PC-9 (cell line): ENCODE results near the gene PLXDC2. TPM values are rescaled to one million over a fixed set of nuclear protein-coding genes. Genes with fewer than 3 reads are reported as not detected.

Experiments
- BruUV-seq: library from RNA; stranded (reverse); fragments of 400-500 nt; replicated peaks from 2 replicates; lab custom pipeline; 2021; lab: Mats Ljungman, UMichigan
- CTCF ChIA-PET: fragments of 300-600 bp; sonication (Branson Sonifier 250); formaldehyde crosslinking; loops from one replicate; lab custom pipeline; 2022; ENCODE audit warnings: antibody characterized with exemption; lab: Charles Lee
- POLR2A ChIA-PET: fragments of 300-600 bp; sonication (Branson Sonifier 250); formaldehyde crosslinking; loops from one replicate; lab custom pipeline; 2022; ENCODE audit warnings: antibody characterized with exemption; ENCODE audit not compliant: unreplicated experiment; lab: Charles Lee
- DNase-seq, 2 experiments: peaks; one replicate each; pipeline versions ENCODE4 v3.0.0 to v3.0.0-alpha.2; 2015 to 2022; ENCODE audit warnings: mixed read lengths in 1 of 2
- H2AFZ ChIP-seq: fragments of 200-600 bp; sonication (generic); 2 replicates; pipeline ENCODE4 v1.8.1; 2017; ENCODE audit warnings: antibody characterized with exemption
- H3F3A ChIP-seq: fragments of 200-600 bp; sonication (generic); 2 replicates; pipeline ENCODE4 v1.8.1; 2017; ENCODE audit warnings: antibody characterized with exemption, mild to moderate bottlenecking, low read depth; ENCODE audit not compliant: insufficient read depth
- H3K27ac ChIP-seq: fragments of 200-600 bp; sonication (generic); 2 replicates; pipeline ENCODE4 v1.6.1; 2016; ENCODE audit warnings: mixed run types
- H3K27me3 ChIP-seq: fragments of 200-600 bp; sonication (generic); 2 replicates; pipeline ENCODE4 v1.6.1; 2016; ENCODE audit warnings: low read depth, mixed run types; ENCODE audit not compliant: insufficient read depth
- H3K36me3 ChIP-seq: fragments of 200-600 bp; sonication (generic); 2 replicates; pipeline ENCODE4 v1.6.1; 2016; ENCODE audit warnings: low read depth, mixed run types
- H3K4me1 ChIP-seq: fragments of 200-600 bp; sonication (generic); replicated peaks from 2 replicates; pipeline ENCODE4 v1.6.1; 2016; ENCODE audit warnings: mixed run types; ENCODE audit not compliant: insufficient read depth
- H3K4me2 ChIP-seq: fragments of 200-600 bp; sonication (generic); 2 replicates; pipeline ENCODE4 v1.6.1; 2017; ENCODE audit warnings: mixed run types
- H3K4me3 ChIP-seq: fragments of 200-600 bp; sonication (generic); 2 replicates; pipeline ENCODE4 v1.6.1; 2016; ENCODE audit warnings: mixed run types
- H3K79me2 ChIP-seq: fragments of 200-600 bp; sonication (generic); 2 replicates; pipeline ENCODE4 v1.6.1; 2017; ENCODE audit warnings: low read depth, mixed run types
- H3K9me2 ChIP-seq: fragments of 200-600 bp; sonication (generic); 2 replicates; pipeline ENCODE4 v1.8.1; 2017; ENCODE audit warnings: mild to moderate bottlenecking; ENCODE audit not compliant: insufficient read depth
- H3K9me3 ChIP-seq: fragments of 200-600 bp; sonication (generic); 2 replicates; pipeline ENCODE4 v1.8.1; 2016; ENCODE audit warnings: low read depth; ENCODE audit not compliant: insufficient read depth
- H4K20me1 ChIP-seq: fragments of 200-600 bp; sonication (generic); 2 replicates; pipeline ENCODE4 v1.8.1; 2017; ENCODE audit not compliant: insufficient read depth
- CTCF ChIP-seq: fragments of 200-600 bp; sonication (generic); conservative IDR thresholded peaks from 2 replicates; pipeline ENCODE4 v1.6.1; 2017; ENCODE audit warnings: mixed run types, antibody characterized with exemption, mild to moderate bottlenecking, moderate library complexity
- EZH2 ChIP-seq: fragments of 200-600 bp; sonication (generic); IDR thresholded peaks from 2 replicates; pipeline ENCODE4 v1.8.0; 2017; ENCODE audit warnings: antibody characterized with exemption, low read depth
- intact Hi-C: fragments of 100-400 bp; cut with micrococcal nuclease; formaldehyde crosslinking; loops from one replicate; pipeline ENCODE4 v1.10.0; 2022; ENCODE audit not compliant: unreplicated experiment
- total RNA-seq: library from RNA; stranded (reverse); gene quantifications from 2 replicates; pipeline ENCODE4 v1.2.3, GENCODE V29; 2021

Gene PLXDC2
- total RNA-seq, 1 experiment from 2014 or later: not detected

- Histone ChIP-seq H3K27ac (no peak overlapping the region), H3K27me3 (no peaks in the 10 kb centered on the region), H2AFZ (no peak overlapping the region), H3K79me2 (no peaks in the 10 kb centered on the region), H3F3A (no peaks in the 10 kb centered on the region), H3K4me1 (no peaks in the 10 kb centered on the region), H3K4me3 (no peak overlapping the region), H4K20me1 (no peaks in the 10 kb centered on the region), H3K9me2 (no peaks in the 10 kb centered on the region), H3K36me3 (no peaks in the 10 kb centered on the region), H3K4me2 (no peak overlapping the region), H3K9me3 (no peaks in the 10 kb centered on the region)
- DNase-seq: no peak
- intact Hi-C loops: no loop called here
- no TSS peak for BruUV-seq
- CTCF ChIA-PET: no interaction called here
- no peak for TF ChIP-seq CTCF
- no peak for TF ChIP-seq EZH2
- POLR2A ChIA-PET: no interaction called here
Observed at GRCh38 chr10:19839090-19839489, 22.9 kb downstream of the PLXDC2 start.

- Histone ChIP-seq H3K27me3 (no peaks in the 10 kb centered on the region), H3K9me2 (no peaks in the 10 kb centered on the region), H3K36me3 (no peaks in the 10 kb centered on the region), H3K4me2 (no peak overlapping the region), H3K4me3 (no peak overlapping the region), H3F3A (no peaks in the 10 kb centered on the region), H3K4me1 (no peaks in the 10 kb centered on the region), H4K20me1 (no peaks in the 10 kb centered on the region), H3K79me2 (no peaks in the 10 kb centered on the region), H3K9me3 (no peaks in the 10 kb centered on the region), H2AFZ (no peak overlapping the region), H3K27ac (no peak overlapping the region)
- POLR2A ChIA-PET: no interaction called here
- DNase-seq: no peak
- no TSS peak for BruUV-seq
- CTCF ChIA-PET: no interaction called here
- TF ChIP-seq EZH2: no peak
- no peak for TF ChIP-seq CTCF
- intact Hi-C loops: no loop called here
Observed at GRCh38 chr10:19839552-19839951, 23.3 kb downstream of the PLXDC2 start.

- H3K27ac ChIP-seq: no peak overlapping the region
- TF ChIP-seq EZH2 (no peak), CTCF (no peak)
- no TSS peak for BruUV-seq
- no peaks in the 10 kb centered on the region for H4K20me1 ChIP-seq
- DNase-seq: no peak
- no peaks in the 10 kb centered on the region for H3K9me2 ChIP-seq
- H2AFZ ChIP-seq: no peak overlapping the region
- intact Hi-C loops: no loop called here
- H3K27me3 ChIP-seq: no peaks in the 10 kb centered on the region
- H3K4me1 ChIP-seq: no peaks in the 10 kb centered on the region
- H3K79me2 ChIP-seq: no peaks in the 10 kb centered on the region
- no peaks in the 10 kb centered on the region for H3K36me3 ChIP-seq
- CTCF ChIA-PET: no interaction called here
- POLR2A ChIA-PET: no interaction called here
- H3K4me2 ChIP-seq: no peak overlapping the region
- H3K4me3 ChIP-seq: no peak overlapping the region
- no peaks in the 10 kb centered on the region for H3F3A ChIP-seq
- H3K9me3 ChIP-seq: no peaks in the 10 kb centered on the region
Observed at GRCh38 chr10:19840776-19841175, 24.5 kb downstream of the PLXDC2 start.
